Naive thymus-derived CD4-positive, alpha-beta T cell (primary cell): ENCODE data around the gene RNF4. TPM values are rescaled to one million over a fixed set of nuclear protein-coding genes. Genes with fewer than 3 reads are reported as not detected.
A peak's percentile ranks its signal among the peaks of the same experiment; 100 is the strongest.
"Not testable (repeated sequence)": the region's sequence is repeated elsewhere in the genome, so short reads cannot be mapped to it uniquely, and the experiment has no call there.

Experiments used
- ATAC-seq: fragments of 150-1000 bp; cut with Tn5 transposase; 2 replicates; pipeline ENCODE4 v1.10.0; 2021; ENCODE audit warnings: mild to moderate bottlenecking, moderate library complexity
- CTCF ChIA-PET: fragments of 350-600 bp; sonication (Branson Sonifier 250); formaldehyde crosslinking; loops from one replicate; lab custom pipeline; 2021; ENCODE audit warnings: antibody characterized with exemption; lab: Charles Lee
- POLR2A ChIA-PET: fragments of 350-600 bp; sonication (Branson Sonifier 250); formaldehyde crosslinking; loops from one replicate; lab custom pipeline; 2021; ENCODE audit warnings: antibody characterized with exemption, inconsistent platforms; lab: Charles Lee
- DNase-seq, 9 donors: peaks; one replicate each; pipeline versions ENCODE4 v3.0.0 to v3.0.0-alpha.2; 2020 to 2022; ENCODE audit warnings: mixed read lengths in 1 of 9
- H3K27ac ChIP-seq: one replicate; pipeline ENCODE4 v1.7.0; 2013; ENCODE audit warnings: mild to moderate bottlenecking, low read depth, low read length, moderate library complexity
- H3K27me3 ChIP-seq, 2 donors: one replicate each; pipeline ENCODE4 v1.7.0; 2013; ENCODE audit warnings: low read length in 2 of 2, mild to moderate bottlenecking in 2 of 2, moderate library complexity in 2 of 2; ENCODE audit not compliant: control insufficient read depth in 2 of 2, insufficient read depth in 2 of 2
- H3K36me3 ChIP-seq, 3 experiments: 1 replicate in 2 of 3; 2 replicates in 1 of 3; pipeline ENCODE4 v1.7.0; 2013; ENCODE audit warnings: low read length in 3 of 3, mild to moderate bottlenecking in 3 of 3, moderate library complexity in 1 of 3; ENCODE audit not compliant: insufficient read depth in 3 of 3, control insufficient read depth in 2 of 3
- H3K4me1 ChIP-seq, 2 donors: one replicate each; pipeline ENCODE4 v1.7.0; 2013; ENCODE audit warnings: low read length in 2 of 2, mild to moderate bottlenecking in 2 of 2, moderate library complexity in 1 of 2; ENCODE audit not compliant: control insufficient read depth in 2 of 2, insufficient read depth in 2 of 2
- H3K4me3 ChIP-seq: 2 replicates; pipeline ENCODE4 v1.7.0; 2013; ENCODE audit warnings: mild to moderate bottlenecking, low read length
- H3K9me3 ChIP-seq, 3 experiments: 1 replicate in 2 of 3; 2 replicates in 1 of 3; pipeline ENCODE4 v1.7.0; 2013; ENCODE audit warnings: low read length in 3 of 3; ENCODE audit not compliant: control insufficient read depth in 2 of 3
- H3K27ac Mint-ChIP-seq, 9 donors: one replicate each; pipeline ENCODE4 v1.8.0; 2020 to 2022; ENCODE audit warnings: mixed read lengths in 9 of 9, mild to moderate bottlenecking in 8 of 9, moderate library complexity in 5 of 9, inconsistent platforms in 2 of 9
- H3K27me3 Mint-ChIP-seq, 5 donors: one replicate each; pipeline ENCODE4 v1.8.0; 2021 to 2022; ENCODE audit warnings: mixed read lengths in 5 of 5, mild to moderate bottlenecking in 1 of 5
- H3K36me3 Mint-ChIP-seq, 5 donors: one replicate each; pipeline ENCODE4 v1.8.0; 2020 to 2022; ENCODE audit warnings: mixed read lengths in 5 of 5, mild to moderate bottlenecking in 3 of 5, inconsistent platforms in 1 of 5
- H3K4me1 Mint-ChIP-seq, 7 donors: one replicate each; pipeline ENCODE4 v1.8.0; 2020 to 2022; ENCODE audit warnings: mixed read lengths in 7 of 7, mild to moderate bottlenecking in 3 of 7, inconsistent platforms in 1 of 7
- H3K4me3 Mint-ChIP-seq, 10 donors: one replicate each; pipeline ENCODE4 v1.8.0; 2020 to 2022; ENCODE audit warnings: mild to moderate bottlenecking in 10 of 10, mixed read lengths in 10 of 10, moderate library complexity in 6 of 10, inconsistent platforms in 2 of 10
- H3K9me3 Mint-ChIP-seq, 11 donors: one replicate each; pipeline ENCODE4 v1.8.0; 2020 to 2022; ENCODE audit warnings: mixed read lengths in 11 of 11, mild to moderate bottlenecking in 4 of 11, inconsistent platforms in 1 of 11, moderate library complexity in 1 of 11
- intact Hi-C, 2 donors: fragments of 100-400 bp; cut with micrococcal nuclease; formaldehyde crosslinking; loops; one replicate each; pipeline ENCODE4 v1.15.1; 2023
- polyA plus RNA-seq, 2 donors: library from polyadenylated mRNA; unstranded; fragments of 300-500 nt; fragmentation: Illumina TruSeq; gene quantifications; one replicate each; pipeline ENCODE4 v1.2.3, GENCODE V29; 2021
- total RNA-seq, 6 experiments: library from RNA in 5 of 6; stranded (reverse) in 5 of 6; gene quantifications; 1 replicate in 5 of 6; 2 replicates in 1 of 6; pipeline ENCODE4 v1.2.3 and lab custom pipeline; 2021 to 2026

RNF4 gene
- total and polyA plus RNA-seq, 7 experiments from 2014 or later, result 69.4 to 101 (median 91.8) TPM

- POLR2A ChIA-PET, result no interaction called here
Observed at GRCh38 chr4:2425386-2426068, 43.4 kb upstream of the RNF4 start.

GRCh38 chr4:2426069-2426397, 42.9 kb upstream of the RNF4 start:
- peaks cover 0 to 24% (median 8%) of the 10 kb centered on the region in 5 donors for H3K27me3 Mint-ChIP-seq
- DNase-seq, result no peak
- no peaks in the 10 kb centered on the region for H3K9me3 ChIP-seq
- no peak overlapping the region for H3K27ac ChIP-seq
- H3K36me3 Mint-ChIP-seq, result no peaks in the 10 kb centered on the region
- no peak overlapping the region for H3K27ac Mint-ChIP-seq
- H3K4me3 Mint-ChIP-seq, result no peak overlapping the region
- intact Hi-C loops, result no loop called here
- no peak for ATAC-seq
- no peak overlapping the region for H3K4me3 ChIP-seq
- peaks cover 0 to 1% (median 0%) of the 10 kb centered on the region in 11 donors for H3K9me3 Mint-ChIP-seq
- no peaks in the 10 kb centered on the region for H3K27me3 ChIP-seq
- H3K4me1 ChIP-seq, result no peaks in the 10 kb centered on the region
- CTCF ChIA-PET, result no interaction called here
- no peaks in the 10 kb centered on the region for H3K36me3 ChIP-seq
- POLR2A ChIA-PET, result no interaction called here
- peaks cover 0 to 1% (median 0%) of the 10 kb centered on the region in 7 donors for H3K4me1 Mint-ChIP-seq

More at GRCh38 chr4:2425386-2426068, 43.4 kb upstream of the RNF4 start:
- Histone ChIP-seq H3K27ac (no peak overlapping the region), H3K4me1 (no peaks in the 10 kb centered on the region), H3K4me3 (no peak overlapping the region), H3K36me3 (no peaks in the 10 kb centered on the region), H3K9me3 (no peaks in the 10 kb centered on the region), H3K27me3 (no peaks in the 10 kb centered on the region)
- peak; percentile 12 for ATAC-seq
- H3K9me3 Mint-ChIP-seq, result peaks cover 0 to 1% (median 0%) of the 10 kb centered on the region in 11 donors
- H3K27me3 Mint-ChIP-seq, result peaks cover 0 to 29% (median 12%) of the 10 kb centered on the region in 5 donors
- intact Hi-C loops, result no loop called here
- CTCF ChIA-PET, result no interaction called here
- peak in 1 of 9 donors; percentile 2 for DNase-seq
- peaks cover 0 to 3% (median 0%) of the 10 kb centered on the region in 7 donors for H3K4me1 Mint-ChIP-seq
- no peak overlapping the region for H3K4me3 Mint-ChIP-seq
- H3K27ac Mint-ChIP-seq, result peak overlapping the region in 1 of 9 donors; percentile 13
- no peaks in the 10 kb centered on the region for H3K36me3 Mint-ChIP-seq

DNA sequence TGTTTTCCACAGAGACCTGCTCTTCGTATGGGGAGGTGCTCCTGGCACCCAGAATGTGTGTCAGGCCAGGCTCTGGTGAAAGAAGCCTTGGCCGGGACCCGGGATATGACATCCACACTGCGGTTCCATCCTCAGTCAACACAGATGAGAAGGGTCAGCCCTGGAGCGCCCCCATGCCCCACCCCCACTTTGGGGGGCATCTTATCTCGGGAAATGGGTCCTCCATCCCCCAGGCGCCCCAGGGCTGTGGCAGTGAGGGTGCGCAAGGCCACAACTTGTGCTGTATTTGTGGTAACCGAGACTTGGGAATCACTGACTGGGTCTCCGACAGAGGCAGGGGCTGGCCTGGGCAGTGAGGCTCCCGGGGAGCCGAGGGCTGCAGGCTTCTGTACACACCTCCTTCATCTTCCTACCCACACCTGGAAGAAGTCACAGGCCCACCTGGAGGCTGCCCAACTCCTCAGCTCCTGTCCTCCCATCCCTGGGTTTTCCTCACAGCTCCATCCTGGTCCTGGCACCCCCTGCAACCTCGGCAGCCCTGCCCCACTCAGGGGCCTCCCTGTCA, 42.1 kb upstream of the RNF4 start:
- H3K4me1 Mint-ChIP-seq, result peaks cover 0 to 1% (median 0%) of the 10 kb centered on the region in 7 donors
- H3K4me3 Mint-ChIP-seq, result no peak overlapping the region
- ATAC-seq, result no peak
- H3K4me1 ChIP-seq, result no peaks in the 10 kb centered on the region
- ChIA-PET CTCF (no interaction called here), POLR2A (no interaction called here)
- H3K4me3 ChIP-seq, result no peak overlapping the region
- H3K9me3 ChIP-seq, result no peaks in the 10 kb centered on the region
- no peak for DNase-seq
- no peak overlapping the region for H3K27ac ChIP-seq
- H3K36me3 ChIP-seq, result no peaks in the 10 kb centered on the region
- no peaks in the 10 kb centered on the region for H3K36me3 Mint-ChIP-seq
- no peaks in the 10 kb centered on the region for H3K27me3 ChIP-seq
- peaks cover 0 to 1% (median 0%) of the 10 kb centered on the region in 11 donors for H3K9me3 Mint-ChIP-seq
- intact Hi-C loops, result no loop called here
- peaks cover 0 to 16% (median 8%) of the 10 kb centered on the region in 5 donors for H3K27me3 Mint-ChIP-seq
- H3K27ac Mint-ChIP-seq, result no peak overlapping the region

- H3K36me3 Mint-ChIP-seq, result no peaks in the 10 kb centered on the region
- no peaks in the 10 kb centered on the region for H3K4me1 ChIP-seq
- H3K9me3 Mint-ChIP-seq, result peaks cover 0 to 1% (median 0%) of the 10 kb centered on the region in 11 donors
- peaks cover 0 to 8% (median 4%) of the 10 kb centered on the region in 5 donors for H3K27me3 Mint-ChIP-seq
- DNase-seq (no peak), ATAC-seq (no peak)
- H3K36me3 ChIP-seq, result no peaks in the 10 kb centered on the region
- ChIA-PET POLR2A (no interaction called here), CTCF (no interaction called here)
- H3K4me3 ChIP-seq, result no peak overlapping the region
- H3K27ac ChIP-seq, result no peak overlapping the region
- no peaks in the 10 kb centered on the region for H3K9me3 ChIP-seq
- peaks cover 0 to 1% (median 0%) of the 10 kb centered on the region in 7 donors for H3K4me1 Mint-ChIP-seq
- H3K27me3 ChIP-seq, result no peaks in the 10 kb centered on the region
- no peak overlapping the region for H3K4me3 Mint-ChIP-seq
- H3K27ac Mint-ChIP-seq, result peak overlapping the region in 1 of 9 donors; percentile 62
- intact Hi-C loops, result no loop called here
Observed at GRCh38 chr4:2427383-2428334, 41.2 kb upstream of the RNF4 start.

GRCh38 chr4:2428496-2429213, 40.3 kb upstream of the RNF4 start:
- Mint-ChIP-seq H3K27ac (no peak overlapping the region), H3K36me3 (no peaks in the 10 kb centered on the region), H3K9me3 (peaks cover 0 to 1% (median 0%) of the 10 kb centered on the region in 11 donors), H3K27me3 (peaks cover 0 to 8% (median 3%) of the 10 kb centered on the region in 5 donors), H3K4me1 (peaks cover 0 to 1% (median 0%) of the 10 kb centered on the region in 7 donors), H3K4me3 (no peak overlapping the region)
- no peaks in the 10 kb centered on the region for H3K36me3 ChIP-seq
- H3K27me3 ChIP-seq, result no peaks in the 10 kb centered on the region
- ChIA-PET CTCF (no interaction called here), POLR2A (no interaction called here)
- intact Hi-C loops, result no loop called here
- H3K4me3 ChIP-seq, result no peak overlapping the region
- ATAC-seq, result no peak
- no peaks in the 10 kb centered on the region for H3K4me1 ChIP-seq
- H3K9me3 ChIP-seq, result no peaks in the 10 kb centered on the region
- DNase-seq, result peak in 1 of 9 donors; percentile 4
- no peak overlapping the region for H3K27ac ChIP-seq

- POLR2A ChIA-PET, H3K4me3 Mint-ChIP-seq, H3K4me1 ChIP-seq, H3K27ac ChIP-seq, ATAC-seq, H3K27me3 Mint-ChIP-seq, H3K4me3 ChIP-seq, intact Hi-C loops, H3K36me3 ChIP-seq, H3K9me3 ChIP-seq, H3K36me3 Mint-ChIP-seq, H3K9me3 Mint-ChIP-seq, H3K4me1 Mint-ChIP-seq, H3K27ac Mint-ChIP-seq, H3K27me3 ChIP-seq, CTCF ChIA-PET: not testable (repeated sequence)
- DNase-seq, result peak in 1 of 9 donors; percentile 1
Observed at GRCh38 chr4:2429945-2430757, 38.8 kb upstream of the RNF4 start.
